Measurements from ENCODE around the gene ZFP36L1. TPM values are rescaled to one million over a fixed set of nuclear protein-coding genes. Genes with fewer than 3 reads are reported as not detected.
A peak's percentile ranks its signal among the peaks of the same experiment; 100 is the strongest.

Gene ZFP36L1
- total and polyA plus RNA-seq, 2 of the 13 experiments (the other 11 are each of a cell fraction or from before 2014, with no cell fraction given), result 7.4 to 10.2 TPM

- TF ChIP-seq HMGXB4 (CRISPR knock-in tag; IDR thresholded peaks at IDR 0.05; ENCODE audit: borderline replicate concordance in 1 of 2, low read depth in 1 of 2) (peak; percentile 95 to 96), ZFY (CRISPR knock-in tag; IDR thresholded peaks at IDR 0.05) (peak; percentile 85), SUZ12 (IDR thresholded peaks at IDR 0.05; ENCODE audit: low read depth, low read length) (no peak), POLR2A (IDR thresholded peaks at IDR 0.05; ENCODE audit: insufficient read depth in 1 of 2, low read depth in 2 of 2, low read length in 2 of 2) (no peak), RFX5 (IDR thresholded peaks at IDR 0.05; ENCODE audit: low read depth, low read length) (0 out of 2 replicates have a peak, but pooled peaks have one; percentile 6), CHD2 (IDR thresholded peaks at IDR 0.05; ENCODE audit: low read depth, low read length) (peak; percentile 48; the same call in 1 of the 2 replicates), THYN1 (CRISPR knock-in tag; IDR thresholded peaks at IDR 0.05; ENCODE audit: borderline replicate concordance, low read depth) (no peak), KAT8 (CRISPR knock-in tag; IDR thresholded peaks at IDR 0.05) (peak; percentile 53; the same call in 1 of the 2 replicates), ZFP36L1 (CRISPR knock-in tag; IDR thresholded peaks at IDR 0.05) (no peak), MIER3 (CRISPR knock-in tag; IDR thresholded peaks at IDR 0.05; ENCODE audit: borderline replicate concordance) (peak; percentile 84; the same call in 1 of the 2 replicates), ATF1 (CRISPR knock-in tag; IDR thresholded peaks at IDR 0.05) (no peak), RAD21 (CRISPR knock-in tag; IDR thresholded peaks at IDR 0.05) (peak; percentile 99), ZNF33A (CRISPR knock-in tag; IDR thresholded peaks at IDR 0.05; ENCODE audit: borderline replicate concordance) (no peak), ZNF136 (CRISPR knock-in tag; IDR thresholded peaks at IDR 0.05; ENCODE audit: low read depth) (no peak)
- TF ChIP-seq, protein P1, sequence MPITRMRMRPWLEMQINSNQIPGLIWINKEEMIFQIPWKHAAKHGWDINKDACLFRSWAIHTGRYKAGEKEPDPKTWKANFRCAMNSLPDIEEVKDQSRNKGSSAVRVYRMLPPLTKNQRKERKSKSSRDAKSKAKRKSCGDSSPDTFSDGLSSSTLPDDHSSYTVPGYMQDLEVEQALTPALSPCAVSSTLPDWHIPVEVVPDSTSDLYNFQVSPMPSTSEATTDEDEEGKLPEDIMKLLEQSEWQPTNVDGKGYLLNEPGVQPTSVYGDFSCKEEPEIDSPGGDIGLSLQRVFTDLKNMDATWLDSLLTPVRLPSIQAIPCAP (CRISPR knock-in tag; IDR thresholded peaks at IDR 0.05; ENCODE audit: low read depth), result no peak
- TF ChIP-seq, protein P2, sequence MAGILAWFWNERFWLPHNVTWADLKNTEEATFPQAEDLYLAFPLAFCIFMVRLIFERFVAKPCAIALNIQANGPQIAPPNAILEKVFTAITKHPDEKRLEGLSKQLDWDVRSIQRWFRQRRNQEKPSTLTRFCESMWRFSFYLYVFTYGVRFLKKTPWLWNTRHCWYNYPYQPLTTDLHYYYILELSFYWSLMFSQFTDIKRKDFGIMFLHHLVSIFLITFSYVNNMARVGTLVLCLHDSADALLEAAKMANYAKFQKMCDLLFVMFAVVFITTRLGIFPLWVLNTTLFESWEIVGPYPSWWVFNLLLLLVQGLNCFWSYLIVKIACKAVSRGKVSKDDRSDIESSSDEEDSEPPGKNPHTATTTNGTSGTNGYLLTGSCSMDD (CRISPR knock-in tag; IDR thresholded peaks at IDR 0.05), result no peak
- TF ChIP-seq, protein P3, sequence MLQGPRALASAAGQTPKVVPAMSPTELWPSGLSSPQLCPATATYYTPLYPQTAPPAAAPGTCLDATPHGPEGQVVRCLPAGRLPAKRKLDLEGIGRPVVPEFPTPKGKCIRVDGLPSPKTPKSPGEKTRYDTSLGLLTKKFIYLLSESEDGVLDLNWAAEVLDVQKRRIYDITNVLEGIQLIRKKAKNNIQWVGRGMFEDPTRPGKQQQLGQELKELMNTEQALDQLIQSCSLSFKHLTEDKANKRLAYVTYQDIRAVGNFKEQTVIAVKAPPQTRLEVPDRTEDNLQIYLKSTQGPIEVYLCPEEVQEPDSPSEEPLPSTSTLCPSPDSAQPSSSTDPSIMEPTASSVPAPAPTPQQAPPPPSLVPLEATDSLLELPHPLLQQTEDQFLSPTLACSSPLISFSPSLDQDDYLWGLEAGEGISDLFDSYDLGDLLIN (CRISPR knock-in tag; IDR thresholded peaks at IDR 0.05; ENCODE audit: borderline replicate concordance), result no peak
- TF ChIP-seq, protein P4, sequence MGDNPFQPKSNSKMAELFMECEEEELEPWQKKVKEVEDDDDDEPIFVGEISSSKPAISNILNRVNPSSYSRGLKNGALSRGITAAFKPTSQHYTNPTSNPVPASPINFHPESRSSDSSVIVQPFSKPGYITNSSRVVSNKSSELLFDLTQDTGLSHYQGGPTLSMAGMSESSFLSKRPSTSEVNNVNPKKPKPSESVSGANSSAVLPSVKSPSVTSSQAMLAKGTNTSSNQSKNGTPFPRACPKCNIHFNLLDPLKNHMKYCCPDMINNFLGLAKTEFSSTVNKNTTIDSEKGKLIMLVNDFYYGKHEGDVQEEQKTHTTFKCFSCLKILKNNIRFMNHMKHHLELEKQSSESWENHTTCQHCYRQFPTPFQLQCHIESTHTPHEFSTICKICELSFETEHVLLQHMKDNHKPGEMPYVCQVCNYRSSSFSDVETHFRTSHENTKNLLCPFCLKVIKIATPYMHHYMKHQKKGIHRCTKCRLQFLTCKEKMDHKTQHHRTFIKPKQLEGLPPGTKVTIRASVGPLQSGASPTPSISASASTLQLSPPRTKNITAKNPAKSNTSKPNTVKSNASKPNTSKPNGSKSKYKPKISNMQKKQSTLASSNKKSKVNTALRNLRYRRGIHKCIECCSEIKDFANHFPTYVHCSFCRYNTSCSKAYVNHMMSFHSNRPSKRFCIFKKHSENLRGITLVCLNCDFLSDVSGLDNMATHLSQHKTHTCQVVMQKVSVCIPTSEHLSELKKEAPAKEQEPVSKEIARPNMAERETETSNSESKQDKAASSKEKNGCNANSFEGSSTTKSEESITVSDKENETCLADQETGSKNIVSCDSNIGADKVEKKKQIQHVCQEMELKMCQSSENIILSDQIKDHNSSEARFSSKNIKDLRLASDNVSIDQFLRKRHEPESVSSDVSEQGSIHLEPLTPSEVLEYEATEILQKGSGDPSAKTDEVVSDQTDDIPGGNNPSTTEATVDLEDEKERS (CRISPR knock-in tag; IDR thresholded peaks at IDR 0.05), result no peak
Observed at GRCh38 chr14:68816183-68816942, 23.5 kb upstream of the ZFP36L1 start (continued).

Data from HepG2 (cell line).